H1 (cell line): ENCODE results near the gene MOCS3. TPM values are rescaled to one million over a fixed set of nuclear protein-coding genes. Genes with fewer than 3 reads are reported as not detected.

Source experiments
- CTCF ChIA-PET: fragments of 300-600 bp; sonication (Branson Sonifier 250); formaldehyde crosslinking; loops from one replicate; lab custom pipeline; 2021; ENCODE audit not compliant: partially characterized antibody; lab: Charles Lee
- POLR2A ChIA-PET: fragments of 300-600 bp; sonication (Branson Sonifier 250); formaldehyde crosslinking; loops from one replicate; lab custom pipeline; 2021; ENCODE audit warnings: inconsistent platforms; ENCODE audit not compliant: partially characterized antibody; lab: Charles Lee
- DNase-seq, 2 experiments: peaks; one replicate each; pipeline versions ENCODE4 v3.0.0 to v3.0.0-alpha.2; 2010 to 2022; ENCODE audit warnings: low spot score in 2 of 2, low read depth in 1 of 2, mixed read lengths in 1 of 2
- FAIRE-seq: peaks from 2 replicates; lab custom pipeline; 2011; peaks lifted over from hg19 to GRCh38; lab: Jason Lieb, UNC
- H2AFZ ChIP-seq: 2 replicates; pipeline ENCODE4 v1.8.1; 2012; ENCODE audit warnings: low read length, inconsistent platforms
- H2AK5ac ChIP-seq: 2 replicates; pipeline ENCODE4 v1.6.1; 2013; ENCODE audit warnings: low read depth, low read length
- H2BK120ac ChIP-seq: replicated peaks from 2 replicates; pipeline ENCODE3; 2013; ENCODE audit warnings: low read depth, low read length, inconsistent platforms
- H2BK12ac ChIP-seq: 2 replicates; pipeline ENCODE4 v1.6.1; 2013; ENCODE audit warnings: low read depth, low read length
- H2BK15ac ChIP-seq: 2 replicates; pipeline ENCODE4 v1.6.1; 2013; ENCODE audit warnings: low read length
- H2BK20ac ChIP-seq: 2 replicates; pipeline ENCODE4 v1.6.1; 2013; ENCODE audit warnings: low read length
- H2BK5ac ChIP-seq: 2 replicates; pipeline ENCODE4 v1.6.1; 2013; ENCODE audit warnings: low read depth, low read length
- H3K14ac ChIP-seq: 2 replicates; pipeline ENCODE4 v1.6.1; 2013; ENCODE audit warnings: inconsistent platforms; ENCODE audit not compliant: insufficient read length
- H3K18ac ChIP-seq: 2 replicates; pipeline ENCODE4 v1.6.1; 2013; ENCODE audit warnings: low read length; ENCODE audit errors: extremely low read depth
- H3K23ac ChIP-seq: 2 replicates; pipeline ENCODE4 v1.6.1; 2013; ENCODE audit warnings: inconsistent platforms; ENCODE audit not compliant: insufficient read length
- H3K23me2 ChIP-seq: 2 replicates; pipeline ENCODE4 v1.6.1; 2013; ENCODE audit warnings: low read depth, low read length
- H3K27ac ChIP-seq: 2 replicates; pipeline ENCODE4 v1.6.1; 2011; ENCODE audit warnings: low read depth, low read length, inconsistent platforms
- H3K27me3 ChIP-seq, 4 experiments: replicated peaks in 1 of 4; 1 replicate in 1 of 4; 2 replicates in 3 of 4; pipeline versions ENCODE4 v1.6.1 to v1.8.1; 2011 to 2013; ENCODE audit warnings: low read length in 3 of 4, mild to moderate bottlenecking in 3 of 4, inconsistent platforms in 2 of 4, mixed read lengths in 2 of 4, moderate library complexity in 1 of 4; ENCODE audit not compliant: control insufficient read depth in 3 of 4, insufficient read depth in 3 of 4; ENCODE audit errors: extremely low read depth in 1 of 4
- H3K36me3 ChIP-seq, 4 experiments: 2 replicates each; pipeline versions ENCODE4 v1.6.1 to v1.8.1; 2011 to 2013; ENCODE audit warnings: mild to moderate bottlenecking in 4 of 4, low read length in 3 of 4, moderate library complexity in 2 of 4, control low read depth in 1 of 4, inconsistent platforms in 1 of 4; ENCODE audit not compliant: insufficient read depth in 4 of 4, control insufficient read depth in 2 of 4
- H3K4ac ChIP-seq: replicated peaks from 2 replicates; pipeline ENCODE3; 2013; ENCODE audit warnings: low read length, low read depth, mixed read lengths, inconsistent platforms; ENCODE audit not compliant: insufficient read length
- H3K4me1 ChIP-seq, 4 experiments: replicated peaks in 1 of 4; 1 replicate in 1 of 4; 2 replicates in 3 of 4; pipeline versions ENCODE4 v1.6.1 to v1.8.1; 2011 to 2013; ENCODE audit warnings: low read length in 3 of 4, inconsistent platforms in 2 of 4, mixed read lengths in 1 of 4; ENCODE audit not compliant: insufficient read depth in 4 of 4, control insufficient read depth in 3 of 4
- H3K4me2 ChIP-seq, 2 experiments: 2 replicates each; pipeline versions ENCODE4 v1.6.1 to v1.8.1; 2011 to 2013; ENCODE audit warnings: low read depth in 2 of 2, low read length in 2 of 2, control low read depth in 1 of 2, inconsistent platforms in 1 of 2, mild to moderate bottlenecking in 1 of 2; ENCODE audit not compliant: insufficient read depth in 1 of 2
- H3K4me3 ChIP-seq, 4 experiments: fragments of 200-600, 300-600 bp in 1 of 4; sonication (generic), shearing (Covaris generic), sonication (Bioruptor Twin) in 1 of 4; 2 replicates each; pipeline versions ENCODE4 v1.5.1 to v1.8.1; 2011 to 2016; ENCODE audit warnings: low read length in 4 of 4, low read depth in 3 of 4, control low read depth in 2 of 4, inconsistent platforms in 2 of 4, mild to moderate bottlenecking in 2 of 4, mixed read lengths in 1 of 4, moderate library complexity in 1 of 4; ENCODE audit not compliant: insufficient read depth in 2 of 4; ENCODE audit errors: extremely low read depth in 1 of 4
- H3K56ac ChIP-seq: replicated peaks from 2 replicates; pipeline ENCODE3; 2013; ENCODE audit warnings: low read depth, mild to moderate bottlenecking, mixed read lengths, low read length, inconsistent platforms; ENCODE audit not compliant: insufficient read length
- H3K79me1 ChIP-seq: 2 replicates; pipeline ENCODE4 v1.6.1; 2013; ENCODE audit warnings: low read depth, low read length, control low read depth
- H3K79me2 ChIP-seq, 2 experiments: 2 replicates each; pipeline versions ENCODE4 v1.6.1 to v1.8.1; 2012 to 2013; ENCODE audit warnings: low read length in 2 of 2, mild to moderate bottlenecking in 2 of 2, inconsistent platforms in 1 of 2; ENCODE audit not compliant: insufficient read depth in 2 of 2, control insufficient read depth in 1 of 2
- H3K9ac ChIP-seq, 4 experiments: replicated peaks in 1 of 4; 1 replicate in 1 of 4; 2 replicates in 3 of 4; pipeline versions ENCODE4 v1.6.1 to v1.8.1; 2011 to 2013; ENCODE audit warnings: low read depth in 3 of 4, low read length in 3 of 4, control low read depth in 2 of 4, mild to moderate bottlenecking in 2 of 4, moderate library complexity in 2 of 4, inconsistent platforms in 1 of 4; ENCODE audit errors: extremely low read depth in 1 of 4
- H3K9me3 ChIP-seq, 2 experiments: 2 replicates each; pipeline versions ENCODE4 v1.6.1 to v1.8.1; 2012 to 2013; ENCODE audit warnings: mild to moderate bottlenecking in 2 of 2, moderate library complexity in 2 of 2, control low read depth in 1 of 2, inconsistent platforms in 1 of 2, low read depth in 1 of 2, low read length in 1 of 2, mixed read lengths in 1 of 2; ENCODE audit not compliant: insufficient read depth in 2 of 2
- H4K20me1 ChIP-seq, 2 experiments: replicated peaks in 1 of 2; 2 replicates each; pipeline versions ENCODE3 to v1.8.1; 2011 to 2013; ENCODE audit warnings: inconsistent platforms in 2 of 2, low read length in 2 of 2, mild to moderate bottlenecking in 1 of 2; ENCODE audit not compliant: insufficient read depth in 2 of 2, control insufficient read depth in 1 of 2
- H4K5ac ChIP-seq: 2 replicates; pipeline ENCODE4 v1.6.1; 2013; ENCODE audit warnings: low read length, low read depth, mixed read lengths, inconsistent platforms; ENCODE audit not compliant: insufficient read length
- H4K8ac ChIP-seq: 2 replicates; pipeline ENCODE4 v1.8.0; 2013; ENCODE audit warnings: mild to moderate bottlenecking, moderate library complexity, low read length, inconsistent platforms; ENCODE audit not compliant: insufficient read depth; ENCODE audit errors: extremely low read depth
- H4K91ac ChIP-seq: replicated peaks from 2 replicates; pipeline ENCODE3; 2013; ENCODE audit warnings: low read length, mixed read lengths, inconsistent platforms; ENCODE audit not compliant: insufficient read length
- ATF2 ChIP-seq: IDR thresholded peaks from 2 replicates; pipeline ENCODE4 v1.6.1; 2012; ENCODE audit warnings: low read length, inconsistent platforms
- CEBPB ChIP-seq: IDR thresholded peaks from 2 replicates; pipeline ENCODE4 v1.6.1; 2012; ENCODE audit warnings: low read depth, low read length
- GTF2F1 ChIP-seq: IDR thresholded peaks from 2 replicates; pipeline ENCODE4 v1.6.1; 2012; ENCODE audit warnings: low read depth, low read length, improper control_type of control experiment, borderline replicate concordance
- HDAC2 ChIP-seq, 2 experiments: fragments of 300-600 bp in 1 of 2; sonication (generic) in 1 of 2; IDR thresholded peaks; 2 replicates each; pipeline ENCODE4 v1.6.1; 2011 to 2012; ENCODE audit warnings: low read depth in 2 of 2, low read length in 2 of 2, mild to moderate bottlenecking in 2 of 2, moderate library complexity in 2 of 2, borderline replicate concordance in 1 of 2, inconsistent platforms in 1 of 2
- KDM1A ChIP-seq: fragments of 200-600, 300-600 bp; sonication (generic); IDR thresholded peaks from 2 replicates; pipeline ENCODE4 v1.7.1; 2016; ENCODE audit warnings: mild to moderate bottlenecking, low read length, borderline replicate concordance
- NANOG ChIP-seq: IDR thresholded peaks from 2 replicates; pipeline ENCODE4 v1.6.1; 2011; ENCODE audit warnings: low read length, low read depth, mild to moderate bottlenecking, inconsistent platforms; ENCODE audit not compliant: insufficient read depth, poor library complexity, severe bottlenecking
- SAP30 ChIP-seq: fragments of 300-600 bp; sonication (generic); IDR thresholded peaks from 2 replicates; pipeline ENCODE4 v1.7.1; 2012; ENCODE audit warnings: low read length, moderate library complexity, mild to moderate bottlenecking, inconsistent platforms; ENCODE audit not compliant: insufficient read depth, insufficient replicate concordance
- SIRT6 ChIP-seq: IDR thresholded peaks from one replicate; pipeline ENCODE4 v1.7.1; 2012; ENCODE audit warnings: low read length, inconsistent platforms
- TAF1 ChIP-seq: IDR thresholded peaks from 2 replicates; pipeline ENCODE4 v1.6.1; 2011; ENCODE audit warnings: mild to moderate bottlenecking, low read depth, low read length
- TEAD4 ChIP-seq: IDR thresholded peaks from 2 replicates; pipeline ENCODE4 v1.6.1; 2012; ENCODE audit warnings: low read depth, low read length, inconsistent platforms, mixed read lengths
- YY1 ChIP-seq: IDR thresholded peaks from 2 replicates; pipeline ENCODE4 v1.6.1; 2011; ENCODE audit warnings: low read depth, mild to moderate bottlenecking, low read length
- ZNF274 ChIP-seq: IDR thresholded peaks from 2 replicates; pipeline ENCODE4 v1.7.0; 2012; ENCODE audit warnings: low read length, borderline replicate concordance; ENCODE audit errors: extremely low read depth
- WGBS, 2 experiments: shearing (Covaris generic) in 1 of 2; methylation state at CpG; one replicate each; pipeline versions ENCODE4 v1.1.6 to v1.1.7; 2013 to 2015; ENCODE audit warnings: low lambda C conversion rate in 2 of 2, mixed read lengths in 2 of 2, inconsistent platforms in 1 of 2, low coverage in 1 of 2, missing lambda C conversion rate in 1 of 2; ENCODE audit not compliant: insufficient replicate concordance in 2 of 2, insufficient coverage in 1 of 2, insufficient read length in 1 of 2; ENCODE audit errors: extremely low coverage in 1 of 2, missing lambda C conversion rate in 1 of 2; 5-methylcytosine and 5-hydroxymethylcytosine counted together
- polyA plus RNA-seq, 7 experiments: library from polyadenylated mRNA; depleted of rRNA in 3 of 7; stranded (reverse) in 5 of 7; unstranded in 2 of 7; fragments of >200 nt in 5 of 7; fragments of 200-250 nt in 2 of 7; gene quantifications; 1 replicate in 5 of 7; 2 replicates in 1 of 7; 4 replicates in 1 of 7; pipeline versions ENCODE4 v1.2.1 to v1.2.3, GENCODE V29; 2011 to 2013; ENCODE audit warnings: missing spikeins in 2 of 7, mixed read lengths in 2 of 7
- total RNA-seq: library from RNA; stranded (reverse); fragmentation: NEBNext Ultra II Directional; extraction: Animal tissue kit (Norgen Biotek cat#: 25700); gene quantifications from 2 replicates; pipeline ENCODE4 v1.2.1, GENCODE V29; 2021

MOCS3 gene
- total and polyA plus RNA-seq, 2 of the 8 experiments (the other 6 are each of a cell fraction or from before 2014, with no cell fraction given), result 6.2 to 6.3 TPM

- no peak for DNase-seq
- H2BK120ac ChIP-seq, result no peak overlapping the region
- no peaks in the 10 kb centered on the region for H3K9me3 ChIP-seq
- no peak overlapping the region for H2AK5ac ChIP-seq
- 94% methylated on average over 3 of the region's 3 CpGs; no CpG with 5 or more reads in 1 of the 2 experiments for WGBS, 2 experiments
- no peak overlapping the region for H3K4me3 ChIP-seq
- FAIRE-seq, result no peak
- POLR2A ChIA-PET, result interaction anchor here (0.7 to 1.2 kb wide), 3 partner anchors 10 to 337 kb away, joined by 3 read pairs; partner anchors contain the start of gene ADNP
- no peak overlapping the region for H2AFZ ChIP-seq
- H3K4ac ChIP-seq, result no peak overlapping the region
- no peaks in the 10 kb centered on the region for H3K79me2 ChIP-seq
- no peak overlapping the region for H2BK15ac ChIP-seq
- CTCF ChIA-PET, result interaction anchor here (0.6 to 7.6 kb wide), 60 partner anchors 10 to 994 kb away, joined by 3 to 54 read pairs (median 4); partner anchors contain the start of genes BCAS4, DPM1 and MOCS3
- no peak overlapping the region for H3K14ac ChIP-seq
- H2BK12ac ChIP-seq, result no peak overlapping the region
- H3K9ac ChIP-seq, result no peak overlapping the region
- H3K23ac ChIP-seq, result no peak overlapping the region
- no peak overlapping the region for H3K27ac ChIP-seq
- no peak overlapping the region for H2BK5ac ChIP-seq
- peaks cover 0 to 2% (median 0%) of the 10 kb centered on the region in 4 experiments; a peak in 1 of 7 replicates for H3K4me1 ChIP-seq
- no peak overlapping the region for H3K56ac ChIP-seq
- no peak overlapping the region for H4K91ac ChIP-seq
- no peak overlapping the region for H3K18ac ChIP-seq
- H3K79me1 ChIP-seq, result no peaks in the 10 kb centered on the region
- no peaks in the 10 kb centered on the region for H4K20me1 ChIP-seq
- H3K36me3 ChIP-seq, result no peaks in the 10 kb centered on the region
- no peak overlapping the region for H3K4me2 ChIP-seq
- H3K23me2 ChIP-seq, result 0 out of 2 replicates have a peak, but pooled peaks cover 2% of the 10 kb centered on the region
- no peak overlapping the region for H4K8ac ChIP-seq
- H2BK20ac ChIP-seq, result no peak overlapping the region
- H4K5ac ChIP-seq, result no peak overlapping the region
- no peaks in the 10 kb centered on the region; a peak in 1 of 7 replicates for H3K27me3 ChIP-seq
- TF ChIP-seq TEAD4 (no peak), HDAC2 (IDR thresholded peaks at IDR 0.05; ENCODE audit: borderline replicate concordance in 1 of 2, low read depth in 2 of 2, low read length in 2 of 2) (no peak), ZNF274 (no peak), NANOG (no peak), SIRT6 (no peak), YY1 (no peak), KDM1A (no peak), CEBPB (no peak), GTF2F1 (no peak), ATF2 (no peak), TAF1 (no peak), SAP30 (no peak)
These were observed 23.1 kb downstream of the MOCS3 start for GRCh38 chr20:50981714-50982048.
